HG02642 (cell line): Measurements from ENCODE around the gene LTBP1.
"Not testable (repeated sequence)": the region's sequence is repeated elsewhere in the genome, so short reads cannot be mapped to it uniquely, and the experiment has no call there.

Experiments
- ATAC-seq: cut with Tn5 transposase; IDR thresholded peaks from one replicate; pipeline ENCODE4 v1.9.1; 2021; ENCODE audit warnings: mild to moderate bottlenecking; ENCODE audit not compliant: unreplicated experiment, poor library complexity

Gene LTBP1, protein sequence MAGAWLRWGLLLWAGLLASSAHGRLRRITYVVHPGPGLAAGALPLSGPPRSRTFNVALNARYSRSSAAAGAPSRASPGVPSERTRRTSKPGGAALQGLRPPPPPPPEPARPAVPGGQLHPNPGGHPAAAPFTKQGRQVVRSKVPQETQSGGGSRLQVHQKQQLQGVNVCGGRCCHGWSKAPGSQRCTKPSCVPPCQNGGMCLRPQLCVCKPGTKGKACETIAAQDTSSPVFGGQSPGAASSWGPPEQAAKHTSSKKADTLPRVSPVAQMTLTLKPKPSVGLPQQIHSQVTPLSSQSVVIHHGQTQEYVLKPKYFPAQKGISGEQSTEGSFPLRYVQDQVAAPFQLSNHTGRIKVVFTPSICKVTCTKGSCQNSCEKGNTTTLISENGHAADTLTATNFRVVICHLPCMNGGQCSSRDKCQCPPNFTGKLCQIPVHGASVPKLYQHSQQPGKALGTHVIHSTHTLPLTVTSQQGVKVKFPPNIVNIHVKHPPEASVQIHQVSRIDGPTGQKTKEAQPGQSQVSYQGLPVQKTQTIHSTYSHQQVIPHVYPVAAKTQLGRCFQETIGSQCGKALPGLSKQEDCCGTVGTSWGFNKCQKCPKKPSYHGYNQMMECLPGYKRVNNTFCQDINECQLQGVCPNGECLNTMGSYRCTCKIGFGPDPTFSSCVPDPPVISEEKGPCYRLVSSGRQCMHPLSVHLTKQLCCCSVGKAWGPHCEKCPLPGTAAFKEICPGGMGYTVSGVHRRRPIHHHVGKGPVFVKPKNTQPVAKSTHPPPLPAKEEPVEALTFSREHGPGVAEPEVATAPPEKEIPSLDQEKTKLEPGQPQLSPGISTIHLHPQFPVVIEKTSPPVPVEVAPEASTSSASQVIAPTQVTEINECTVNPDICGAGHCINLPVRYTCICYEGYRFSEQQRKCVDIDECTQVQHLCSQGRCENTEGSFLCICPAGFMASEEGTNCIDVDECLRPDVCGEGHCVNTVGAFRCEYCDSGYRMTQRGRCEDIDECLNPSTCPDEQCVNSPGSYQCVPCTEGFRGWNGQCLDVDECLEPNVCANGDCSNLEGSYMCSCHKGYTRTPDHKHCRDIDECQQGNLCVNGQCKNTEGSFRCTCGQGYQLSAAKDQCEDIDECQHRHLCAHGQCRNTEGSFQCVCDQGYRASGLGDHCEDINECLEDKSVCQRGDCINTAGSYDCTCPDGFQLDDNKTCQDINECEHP (N-terminal part only)

DNA sequence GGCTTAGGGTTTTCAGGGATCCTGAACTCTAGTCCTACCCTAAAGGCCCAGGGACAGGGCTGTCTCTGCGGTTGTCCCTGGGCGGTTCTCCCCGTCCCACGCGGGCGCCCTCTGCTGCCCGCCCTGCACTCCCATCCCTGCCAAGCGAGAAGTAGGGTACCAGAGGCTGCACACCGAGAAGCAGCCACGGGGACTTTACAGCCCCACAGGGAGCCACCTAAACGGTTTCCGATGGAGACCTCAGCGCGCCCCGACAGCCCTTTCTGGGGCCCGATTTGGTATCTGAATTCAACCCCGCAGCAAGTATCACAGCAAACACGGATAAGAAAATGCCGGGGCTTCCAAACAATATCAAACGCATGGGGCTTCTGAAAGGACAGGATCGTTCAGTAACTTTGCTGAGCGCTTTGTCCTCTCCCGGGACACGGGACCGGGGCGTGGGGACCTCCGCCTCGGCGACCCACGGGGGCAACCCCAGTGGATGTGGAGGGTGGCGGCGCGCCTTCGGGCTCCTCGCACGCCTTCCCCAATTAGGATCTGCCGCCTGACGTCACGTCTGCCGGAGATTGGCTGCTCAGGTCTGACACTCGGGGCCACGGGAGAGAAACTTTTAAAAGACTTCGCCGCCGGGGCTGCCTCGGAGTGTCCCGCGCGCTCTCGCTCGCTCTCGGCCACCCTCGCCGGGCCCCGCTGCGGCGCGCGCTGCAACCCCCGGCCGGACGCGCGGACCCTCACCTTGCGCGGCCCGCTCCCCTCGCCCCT is at the start of gene LTBP1:
TSS of gene LTBP1 (plus strand) at position 640 of the 762 bp plus-strand sequence. CDS start 372 bp downstream, outside the sequence.
- peak; percentile 74 for ATAC-seq

DNA sequence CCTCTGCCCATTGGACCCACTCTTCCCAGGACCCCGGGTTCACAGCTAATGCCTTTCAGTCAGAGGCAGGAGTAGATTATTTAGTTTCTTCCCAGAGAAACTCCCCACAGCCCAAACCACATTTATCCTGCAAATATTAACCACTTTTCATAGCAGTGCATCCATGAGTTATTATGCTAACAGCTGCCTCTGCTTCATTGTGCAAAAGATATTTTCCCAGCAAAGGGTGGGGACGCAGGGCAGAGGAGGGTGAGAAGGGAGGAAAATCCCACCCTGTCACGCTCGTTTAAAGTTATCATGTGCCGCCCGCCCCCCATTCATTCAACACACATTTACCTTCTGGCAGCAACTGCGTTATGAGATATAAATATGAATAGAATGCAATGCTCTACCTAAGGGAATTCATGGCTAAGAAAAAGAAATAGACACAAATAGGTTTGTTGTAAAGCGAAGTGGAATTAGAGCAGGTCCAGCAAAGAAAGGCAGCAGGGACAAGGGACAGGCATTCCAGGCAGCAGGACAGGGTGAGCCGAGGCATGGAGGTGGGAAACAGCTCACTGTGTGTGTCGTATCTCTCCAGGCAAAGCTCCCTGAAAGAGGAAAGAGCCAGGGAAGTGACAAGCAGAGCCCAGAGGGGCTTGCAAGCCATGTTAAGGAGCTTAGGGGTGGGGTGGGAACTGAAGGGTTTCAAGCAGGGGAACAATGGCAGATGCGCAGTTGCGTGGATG is 46.3 kb upstream of the LTBP1 start:
- ATAC-seq = no peak

DNA sequence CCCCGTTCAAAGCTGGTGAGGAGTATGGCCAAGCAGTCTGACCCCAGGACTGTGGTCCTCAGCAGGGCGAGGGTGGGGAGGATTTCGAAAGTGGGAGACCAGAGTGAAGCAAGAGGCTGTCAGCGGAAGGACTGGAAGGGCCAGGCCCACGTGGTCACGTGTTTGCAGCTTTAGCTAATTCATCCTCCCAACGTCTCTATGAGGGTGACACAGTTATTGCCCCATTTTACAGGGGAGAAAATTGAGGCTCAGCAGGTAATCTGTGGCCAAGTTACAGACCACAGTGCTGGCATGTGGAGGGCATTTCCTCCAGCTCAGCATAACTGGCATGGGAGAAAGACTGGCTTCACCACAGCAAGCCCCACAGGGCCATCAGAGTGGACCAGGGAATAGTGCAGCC is 45.4 kb upstream of the LTBP1 start:
- ATAC-seq = no peak

DNA sequence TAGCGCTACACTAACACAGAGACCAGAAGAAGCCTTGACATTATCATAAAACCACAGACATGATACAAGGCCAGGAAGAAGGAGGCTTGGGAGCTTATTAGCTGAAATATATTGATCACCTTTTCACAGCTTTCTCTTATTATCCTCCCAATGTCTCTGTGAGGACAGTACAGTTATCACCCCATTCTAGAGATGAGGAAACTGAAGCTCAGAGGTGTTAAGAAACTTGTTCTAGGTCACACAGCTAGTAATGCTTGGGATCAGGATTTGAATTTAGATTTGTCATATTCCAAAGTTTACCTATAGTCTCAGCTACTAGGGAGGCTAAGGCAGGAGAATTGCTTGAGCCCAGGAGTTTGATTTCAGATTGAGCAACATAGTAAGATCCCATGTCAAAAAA is 44.6 kb upstream of the LTBP1 start:
- ATAC-seq = no peak

DNA sequence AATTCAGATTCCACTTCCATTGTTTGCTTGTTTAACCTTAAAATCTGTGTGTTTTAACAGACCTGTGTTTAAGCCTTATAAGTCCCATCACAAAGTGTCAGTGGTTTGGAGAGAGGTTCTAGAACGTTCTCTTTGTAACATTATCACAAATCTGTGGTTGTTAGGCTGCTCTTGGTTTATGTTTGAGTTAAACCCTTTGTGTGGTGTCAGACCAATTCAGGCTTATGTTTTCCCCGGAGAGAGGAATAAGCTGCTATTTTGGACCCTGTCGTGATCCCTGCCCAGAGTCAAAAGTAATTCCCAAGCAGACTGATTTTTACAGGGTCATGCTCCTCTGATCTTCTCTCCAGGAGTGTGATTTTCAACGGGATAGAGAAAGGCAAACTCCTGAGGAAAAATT is 43.8 kb upstream of the LTBP1 start:
- no peak for ATAC-seq

DNA sequence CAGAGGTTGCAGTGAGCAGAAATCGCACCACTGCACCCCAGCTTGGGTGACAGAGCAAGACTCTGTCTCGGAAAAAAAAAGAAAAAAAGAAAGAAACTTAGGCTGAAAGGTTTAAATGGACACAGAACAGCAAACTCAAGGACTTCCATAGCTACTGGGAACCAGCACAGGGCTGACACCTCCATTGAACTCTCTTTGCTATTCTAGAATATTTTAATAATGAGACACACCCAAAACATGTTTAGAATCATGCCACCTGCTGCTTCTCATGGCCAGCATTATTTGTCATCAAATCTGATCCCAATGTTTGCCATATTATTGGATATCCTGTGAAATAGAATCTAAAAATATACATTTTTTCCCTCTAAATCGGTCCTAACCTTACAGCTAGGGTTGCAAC is 42.7 kb upstream of the LTBP1 start:
- no peak for ATAC-seq

DNA sequence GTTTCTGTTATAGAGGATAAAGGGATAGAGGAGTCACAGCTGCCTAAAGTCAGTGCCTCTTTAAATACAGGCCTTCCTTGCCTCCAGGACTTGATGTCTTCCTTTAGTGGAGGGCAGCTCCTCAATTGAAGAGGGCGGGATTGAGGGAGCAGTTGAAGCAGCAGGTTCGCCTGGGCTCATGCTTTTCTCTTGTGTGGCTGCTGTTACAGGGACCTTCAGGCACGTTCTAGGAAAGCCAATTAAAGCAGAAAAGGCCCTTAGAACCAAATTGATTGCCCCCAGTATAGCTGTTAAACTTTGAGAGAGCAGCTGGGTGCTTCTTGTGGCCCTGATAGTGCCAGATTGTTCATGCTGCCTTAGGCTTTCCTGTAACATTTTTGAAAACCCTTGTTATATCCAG is 42.0 kb upstream of the LTBP1 start:
- no peak for ATAC-seq

DNA sequence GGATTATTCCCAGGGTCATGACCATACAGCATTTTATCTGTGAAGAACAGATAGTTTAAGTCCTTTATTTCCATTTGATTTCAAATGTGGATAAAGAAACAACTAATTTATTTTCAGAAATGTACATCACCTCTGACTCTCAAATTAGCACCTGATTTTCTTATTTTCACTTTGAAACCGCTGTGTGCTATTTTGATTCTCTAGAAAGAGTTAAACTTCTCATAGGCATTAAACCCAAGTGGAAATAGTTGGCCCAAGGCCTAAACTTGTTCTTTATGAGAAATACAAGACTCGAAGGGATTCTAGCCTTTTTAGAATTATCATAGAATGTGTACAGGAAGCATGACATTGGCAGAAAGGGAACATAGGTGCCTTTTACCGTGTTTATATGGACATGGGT is 41.5 kb upstream of the LTBP1 start:
- no peak for ATAC-seq

DNA sequence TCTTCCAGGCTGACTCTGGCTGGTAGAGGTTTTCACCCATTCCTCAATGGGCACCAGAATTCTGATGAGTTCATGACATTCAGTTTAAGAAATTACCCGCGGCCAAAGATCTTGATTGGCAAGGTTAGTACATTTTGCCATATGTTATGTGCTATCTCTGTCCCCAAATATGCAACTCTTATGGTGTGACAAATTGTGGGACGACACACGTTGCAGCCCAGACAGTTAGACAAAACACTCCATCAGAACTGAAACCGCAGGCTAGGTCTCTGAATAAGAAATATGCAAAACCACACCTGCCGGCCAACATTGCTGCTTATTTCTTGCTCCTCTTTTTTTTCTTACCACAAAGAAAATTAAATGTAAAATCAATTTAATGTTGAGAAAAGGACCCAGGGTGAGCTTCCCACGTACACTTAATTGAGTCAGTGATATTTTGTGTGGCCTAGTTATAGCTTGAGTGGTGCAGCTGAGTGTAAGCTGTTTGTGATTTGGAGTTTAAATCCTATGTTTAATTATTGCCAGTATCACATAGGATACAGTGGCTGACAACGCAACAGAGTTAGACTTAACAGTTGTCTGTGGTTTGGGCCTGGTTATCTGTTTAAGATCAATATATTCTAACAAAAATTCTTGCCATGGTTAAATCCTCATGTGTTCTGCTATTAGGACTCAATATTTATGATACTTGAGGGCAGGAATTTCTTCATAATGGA is 35.7 kb upstream of the LTBP1 start:
- peak; percentile 93 for ATAC-seq

DNA sequence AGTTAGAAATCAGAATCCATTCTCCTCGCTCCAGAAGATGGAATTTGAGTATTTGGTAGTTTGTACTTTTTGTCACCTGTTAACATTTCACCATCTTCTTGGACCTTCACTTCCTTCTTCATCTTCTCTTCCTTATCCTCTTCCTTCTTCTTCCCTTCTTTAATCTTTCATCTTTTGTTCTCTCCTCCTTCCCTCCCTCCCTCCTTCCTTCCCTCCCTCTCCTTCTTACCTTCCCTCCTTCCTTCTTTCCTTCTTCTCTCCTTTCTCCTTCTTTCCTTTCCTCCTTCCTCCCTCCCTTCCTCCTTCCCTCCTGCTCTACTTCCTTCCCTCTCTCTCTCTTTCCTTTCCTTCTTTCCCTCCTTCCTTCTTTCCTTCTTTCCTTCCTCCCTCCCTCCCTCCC is 31.1 kb upstream of the LTBP1 start:
- ATAC-seq = no peak

DNA sequence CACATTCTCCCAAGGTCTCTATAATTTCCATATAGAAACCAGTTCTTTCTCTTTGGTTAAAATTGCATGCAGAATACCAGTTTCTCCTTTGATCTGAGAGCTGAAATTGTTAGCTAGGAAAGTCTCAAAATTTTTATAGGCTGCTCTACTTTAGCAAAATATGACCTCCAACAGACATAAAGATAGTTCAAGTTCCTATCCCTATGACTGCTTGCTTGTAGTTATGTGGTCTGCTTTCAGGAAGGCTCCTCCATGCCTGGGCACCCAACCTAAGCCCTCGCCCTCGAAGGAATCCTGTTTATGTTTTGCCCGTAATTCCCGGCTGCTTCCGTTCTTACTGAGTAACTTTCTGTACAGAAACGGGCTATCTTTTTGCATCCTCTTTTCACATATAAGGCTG is 28.0 kb upstream of the LTBP1 start:
- ATAC-seq = no peak

DNA sequence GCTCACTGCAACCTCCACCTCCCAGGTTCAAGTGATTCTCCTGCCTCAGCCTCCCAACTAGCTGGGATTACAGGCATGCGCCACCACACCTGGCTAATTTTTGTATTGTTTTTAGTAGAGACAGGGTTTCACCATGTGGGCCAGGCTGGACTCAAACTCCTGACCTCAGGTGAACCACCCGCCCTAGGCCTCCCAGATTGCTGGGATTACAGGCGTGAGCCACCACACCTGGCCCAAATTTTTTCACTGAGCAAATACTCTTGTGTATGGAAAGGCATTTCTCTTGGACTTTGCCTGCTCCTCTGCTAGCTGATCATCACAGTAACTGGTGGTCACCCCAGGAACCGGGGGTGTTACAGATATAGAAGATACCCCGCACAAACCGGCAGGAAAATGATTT is 26.9 kb upstream of the LTBP1 start:
- ATAC-seq = not testable (repeated sequence)

DNA sequence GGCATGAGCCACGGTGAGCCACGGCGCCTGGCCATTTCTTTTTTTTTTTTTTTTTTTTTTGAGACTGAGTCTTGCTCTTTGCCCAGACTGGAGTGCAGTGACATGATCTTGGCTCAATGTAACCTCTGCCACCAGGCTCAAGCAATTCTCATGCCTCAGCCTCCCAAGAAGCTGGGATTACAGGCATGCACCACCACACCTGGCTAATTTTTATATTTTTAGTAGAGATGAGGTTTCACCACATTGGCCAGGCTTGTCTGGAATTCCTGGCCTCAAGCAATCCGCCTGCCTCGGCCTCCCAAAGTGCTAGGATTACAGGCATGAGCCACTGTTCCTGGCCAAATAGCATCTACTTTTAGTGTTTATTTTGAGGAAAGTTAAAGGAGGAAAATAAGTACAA is 25.3 kb upstream of the LTBP1 start:
- ATAC-seq = not testable (repeated sequence)

DNA sequence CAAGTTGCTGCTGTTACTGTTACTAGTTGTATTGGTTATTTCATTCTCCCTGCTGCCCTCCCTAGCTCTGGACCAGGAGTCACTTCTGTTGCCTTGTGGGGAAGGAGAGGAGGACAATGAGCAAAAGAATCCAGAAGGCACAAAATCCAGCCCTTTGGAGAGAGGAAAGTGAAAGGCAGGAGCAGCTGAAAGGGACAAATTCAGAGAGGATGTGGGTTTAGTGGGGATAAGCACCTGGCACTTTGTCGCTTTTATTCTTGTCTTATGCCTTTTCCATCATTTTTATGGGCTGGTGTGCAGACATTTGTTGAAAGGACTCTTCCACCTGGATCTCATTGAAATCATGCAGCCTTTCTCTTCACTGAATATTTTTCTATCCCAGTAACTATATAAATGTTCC is 24.3 kb upstream of the LTBP1 start:
- ATAC-seq = no peak

DNA sequence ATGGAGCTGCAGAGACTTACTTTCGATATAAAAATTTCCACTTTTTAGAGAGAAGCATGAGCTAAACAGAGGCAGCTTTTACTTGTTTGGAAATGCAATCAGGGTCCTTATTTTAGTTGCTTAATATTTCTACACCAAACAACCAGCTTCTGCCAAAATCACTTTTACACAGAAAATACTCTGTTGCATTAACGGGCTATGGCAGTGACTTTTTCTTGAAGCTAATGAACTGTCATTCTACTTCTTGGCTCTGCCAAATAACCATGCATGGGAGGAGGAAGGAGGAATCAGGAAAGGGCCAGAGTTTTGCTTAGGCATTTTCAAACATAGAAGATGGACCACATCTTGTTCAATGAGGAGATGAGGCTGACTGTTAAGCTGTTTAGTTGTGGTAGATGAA is 23.6 kb upstream of the LTBP1 start:
- no peak for ATAC-seq

DNA sequence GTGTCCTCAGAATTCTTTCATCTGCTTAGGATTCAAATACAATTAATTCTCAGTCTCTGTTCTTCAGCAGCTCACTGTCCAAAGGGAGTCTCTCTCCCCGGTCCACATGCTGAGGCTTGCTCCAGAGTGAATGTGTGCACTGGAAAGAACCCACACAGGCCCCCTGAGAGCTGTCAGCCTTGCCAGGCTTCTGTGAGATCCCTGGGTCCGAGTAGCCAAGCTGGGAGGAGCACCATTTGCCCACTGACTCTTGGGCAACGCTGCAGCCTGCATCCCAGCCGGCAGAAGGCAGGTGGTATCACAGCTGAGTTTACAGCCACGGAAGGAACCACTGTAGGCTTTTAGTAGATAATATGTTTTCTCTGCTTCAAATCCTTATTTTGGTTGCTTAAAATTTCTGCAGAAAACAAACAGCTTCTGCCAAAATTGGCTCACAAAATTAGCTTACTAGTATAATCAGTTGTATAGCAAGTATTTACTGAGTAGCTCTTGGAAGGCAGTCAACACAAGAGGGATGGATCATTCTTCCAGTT is 21.4 kb upstream of the LTBP1 start:
- no peak for ATAC-seq

DNA sequence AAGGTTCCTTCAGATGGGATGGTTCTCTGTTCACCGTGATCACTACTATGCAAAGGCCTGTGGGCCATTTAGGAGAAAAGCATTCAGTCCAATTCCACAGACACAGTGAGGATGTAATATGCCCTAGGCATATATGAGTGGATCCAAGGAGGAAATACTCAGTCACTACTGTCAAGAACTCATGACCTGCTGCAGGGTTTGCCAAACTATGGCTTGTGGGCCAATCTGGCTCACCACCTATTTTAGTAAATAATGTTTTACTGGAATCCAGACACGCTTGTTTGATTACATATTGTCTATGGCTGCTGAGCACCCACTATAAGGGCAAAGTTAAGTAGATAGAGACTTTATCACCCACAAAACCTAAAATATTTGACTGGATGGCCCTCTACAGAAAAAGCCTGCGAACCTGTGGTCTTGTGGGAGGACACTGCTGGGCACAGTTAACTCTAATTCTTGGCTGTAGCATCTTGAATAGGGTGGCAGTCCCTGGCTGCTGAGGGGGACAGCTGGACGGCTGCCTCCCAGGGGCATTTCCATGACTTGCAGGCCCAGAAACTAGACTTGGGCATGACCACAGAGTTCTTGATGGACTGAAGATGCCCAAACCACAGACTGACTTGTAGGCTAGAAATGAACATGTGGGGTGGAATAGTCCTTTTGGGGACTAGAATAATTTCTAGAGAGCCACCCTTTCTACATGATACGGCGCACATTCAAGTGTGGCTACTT is 20.6 kb upstream of the LTBP1 start:
- ATAC-seq = no peak

DNA sequence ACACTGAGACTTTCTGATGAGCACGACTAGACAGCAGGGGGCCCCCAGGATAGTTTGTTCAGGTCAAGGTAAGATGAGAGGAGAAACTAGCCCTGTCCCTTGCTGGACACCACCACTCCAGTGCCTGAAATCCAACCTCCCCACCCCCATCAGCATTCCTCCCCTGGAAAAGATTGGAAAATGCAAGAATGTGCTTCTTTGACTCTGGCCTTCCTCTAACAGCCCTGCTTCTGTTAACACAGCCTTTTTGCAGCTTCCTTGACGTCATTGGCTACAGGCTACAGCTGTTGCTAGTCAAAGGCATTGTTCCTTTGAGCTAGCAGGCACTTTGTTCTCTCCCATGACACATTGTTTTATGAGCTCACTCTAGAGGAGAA is 20.1 kb upstream of the LTBP1 start:
- no peak for ATAC-seq
